IPS DF 4.7 (cell line): Measurements from ENCODE around the gene FUZ.
"Not testable (repeated sequence)": the region's sequence is repeated elsewhere in the genome, so short reads cannot be mapped to it uniquely, and the experiment has no call there.

ENCODE experiments used
- DNase-seq: peaks from one replicate; pipeline ENCODE4 v3.0.0-alpha.2; 2013; ENCODE audit warnings: low spot score; ENCODE audit errors: extremely low read depth

The FUZ gene

GRCh38 chr19:49833599-49833998 lies 20.5 kb upstream of the FUZ start:
- no peak for DNase-seq

GRCh38 chr19:49832556-49832955 lies 19.5 kb upstream of the FUZ start:
- no peak for DNase-seq

GRCh38 chr19:49831592-49831991 lies 18.5 kb upstream of the FUZ start:
- DNase-seq: no peak

DNA sequence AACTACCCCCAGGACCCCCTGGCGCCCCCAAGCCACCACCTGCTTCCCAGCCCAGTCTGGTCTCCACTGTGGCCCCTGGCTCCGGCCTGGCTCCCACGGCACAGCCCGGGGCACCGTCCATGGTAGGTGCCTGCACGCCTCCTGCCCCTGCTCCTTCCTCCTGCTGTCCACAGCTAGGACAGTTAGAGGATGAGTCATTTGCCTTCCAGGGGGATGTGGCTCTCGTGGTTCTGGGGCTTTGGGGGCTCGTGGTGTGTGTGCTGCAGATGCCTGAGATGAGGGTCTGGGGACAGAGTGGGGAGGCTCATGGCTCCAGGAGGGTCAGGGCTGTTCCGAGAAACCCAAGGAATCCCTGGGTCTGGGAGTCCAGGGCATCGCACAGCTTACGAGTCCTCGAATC lies 17.7 kb upstream of the FUZ start:
- no peak for DNase-seq

DNA sequence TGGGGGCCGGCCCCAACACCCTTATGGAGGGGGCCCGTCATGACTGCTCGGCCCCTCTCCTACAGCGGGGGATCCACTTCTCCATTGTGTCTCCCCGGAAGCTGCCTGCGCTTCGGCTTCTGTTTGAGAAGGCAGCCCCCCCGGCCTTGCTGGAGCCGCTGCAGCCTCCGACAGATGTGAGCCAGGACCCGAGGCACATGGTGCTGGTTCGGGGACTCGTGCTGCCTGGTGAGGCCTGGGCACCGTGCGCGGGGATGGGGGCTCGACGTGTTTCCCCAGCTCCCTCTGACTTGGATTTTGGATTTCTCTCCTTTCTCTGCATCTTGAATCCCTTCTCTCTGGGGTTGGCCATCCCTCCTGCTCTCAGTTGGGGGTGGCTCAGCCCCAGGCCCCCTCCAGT lies 16.6 kb upstream of the FUZ start:
- DNase-seq: no peak

- DNase-seq: no peak
These were observed 16.1 kb upstream of the FUZ start for GRCh38 chr19:49829200-49829599.

DNA sequence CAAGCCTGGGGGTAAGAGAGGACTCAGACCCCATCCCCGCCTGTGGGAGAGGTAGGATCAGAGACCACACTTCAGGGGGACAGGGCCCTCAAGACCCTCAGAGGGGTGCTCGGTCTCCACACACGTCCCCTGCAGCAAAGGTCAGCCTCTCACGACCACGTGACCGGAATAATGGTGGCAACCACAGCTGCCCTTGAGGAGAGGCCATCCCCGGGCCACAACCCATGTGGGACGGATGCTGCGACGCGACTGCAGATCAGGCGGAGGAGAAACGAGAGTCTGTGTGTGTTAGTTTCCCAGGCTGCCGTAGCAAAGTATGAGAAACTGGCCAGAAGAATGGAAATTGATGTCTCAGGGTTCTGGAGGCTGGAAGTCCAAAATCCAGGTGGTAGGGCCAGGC lies 13.9 kb upstream of the FUZ start:
- DNase-seq: no peak

GRCh38 chr19:49824662-49825061 lies 11.6 kb upstream of the FUZ start:
- no peak for DNase-seq

DNA sequence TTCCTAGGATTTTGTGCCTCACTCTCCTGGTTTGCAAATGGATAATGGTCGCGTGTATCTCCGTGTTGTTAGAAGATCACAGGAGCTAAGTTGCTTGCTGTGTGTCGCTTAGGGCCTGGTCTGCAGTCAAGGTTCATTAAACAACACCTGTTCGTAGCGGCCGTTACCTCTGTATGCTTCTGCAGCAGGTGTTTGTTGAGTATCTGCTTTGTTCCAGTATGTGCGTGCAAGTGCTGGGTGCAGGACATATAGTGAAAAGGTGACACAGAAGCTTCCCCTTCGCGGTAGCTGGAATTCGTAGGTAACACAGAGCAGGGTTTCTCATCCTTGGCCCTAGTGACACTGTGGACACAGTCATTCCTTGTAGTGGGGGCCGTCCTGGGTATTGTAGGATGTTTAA lies 10.4 kb upstream of the FUZ start:
- no peak for DNase-seq

DNA sequence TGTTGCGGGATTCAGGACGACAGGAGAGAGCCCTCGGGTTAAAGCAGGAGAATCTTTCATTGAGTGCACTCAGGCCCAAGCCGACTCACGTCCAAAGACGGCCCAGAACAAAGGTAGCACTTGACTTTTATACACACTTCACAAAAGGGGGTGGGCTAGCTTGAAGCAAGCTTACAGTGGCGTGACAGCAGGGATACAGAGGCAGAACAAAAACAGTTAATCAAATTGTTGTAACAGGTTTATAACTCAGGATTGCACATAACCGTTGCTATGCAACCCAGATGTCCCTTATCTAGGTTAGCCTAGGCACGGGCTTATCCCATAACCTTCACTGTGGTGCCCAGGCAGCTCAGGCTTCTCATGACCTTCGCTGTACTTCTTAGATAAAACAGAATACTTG lies 7.0 kb upstream of the FUZ start:
- DNase-seq: no peak

DNA sequence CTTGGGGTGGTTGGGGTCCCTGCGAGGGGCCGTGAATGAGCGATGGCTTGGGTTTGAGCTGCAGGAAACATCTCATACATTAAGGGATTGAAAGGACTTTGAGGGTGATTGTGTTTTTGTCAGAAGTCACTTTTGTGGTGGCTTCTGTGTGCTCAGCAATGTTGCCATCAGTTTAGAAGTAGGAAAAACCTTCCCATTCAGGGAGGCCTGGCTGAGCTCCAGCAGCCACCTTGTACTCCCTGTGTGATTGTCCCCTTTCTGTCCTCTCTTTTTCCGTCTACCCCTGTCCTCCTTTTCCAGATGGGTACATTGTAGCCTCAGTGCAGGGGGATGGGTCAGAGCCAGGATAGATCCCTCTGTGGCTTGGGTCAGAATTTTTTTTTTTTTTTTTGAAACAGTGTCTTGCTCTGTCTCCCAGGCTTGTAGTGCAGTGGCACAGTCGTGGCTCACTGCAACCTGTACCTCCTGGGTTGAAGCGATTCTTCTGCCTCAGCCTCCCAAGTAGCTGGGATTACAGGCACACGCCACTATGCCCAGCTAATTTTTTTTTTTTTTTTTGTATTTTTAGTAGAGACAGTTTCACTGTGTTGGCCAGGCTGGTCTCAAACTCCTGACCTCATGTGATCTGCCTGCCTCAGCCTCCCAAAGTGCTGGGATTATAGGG lies 6.5 kb upstream of the FUZ start:
- not testable (repeated sequence) for DNase-seq

DNA sequence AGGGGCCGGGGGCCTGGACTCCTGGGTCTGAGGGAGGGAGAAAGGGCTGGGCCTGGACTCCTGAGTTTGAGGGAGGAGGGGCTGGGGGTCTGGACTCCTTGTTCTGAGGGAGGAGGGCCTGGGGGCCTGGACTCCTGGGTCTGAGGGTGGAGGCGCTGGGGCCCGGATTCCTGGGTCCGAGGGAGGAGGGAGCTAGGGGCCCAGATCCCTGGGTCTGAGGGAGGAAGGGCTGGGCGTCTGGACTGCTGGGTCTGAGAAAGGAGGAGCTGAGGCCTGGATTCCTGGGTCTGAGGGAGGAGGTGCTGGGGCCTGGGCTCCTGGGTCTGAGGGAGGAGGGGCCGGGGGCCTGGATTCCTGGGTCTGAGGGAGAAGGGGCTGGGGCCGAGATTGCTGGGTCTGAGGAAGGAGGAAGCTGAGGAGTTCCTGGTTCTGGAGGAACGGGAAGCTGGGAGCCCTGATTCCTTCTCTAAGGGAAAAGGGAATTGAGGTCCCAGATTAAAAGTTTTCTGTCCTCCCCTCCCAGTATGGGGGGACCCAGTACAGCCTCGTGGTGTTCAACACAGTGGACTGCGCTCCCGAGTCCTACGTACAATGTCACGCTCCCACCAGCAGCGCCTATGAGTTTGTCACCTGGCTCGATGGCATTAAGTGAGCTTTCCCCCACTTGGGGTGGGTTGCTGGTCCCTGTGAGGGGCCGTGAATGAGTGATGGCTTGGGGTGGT lies 5.7 kb upstream of the FUZ start:
- DNase-seq: no peak

DNA sequence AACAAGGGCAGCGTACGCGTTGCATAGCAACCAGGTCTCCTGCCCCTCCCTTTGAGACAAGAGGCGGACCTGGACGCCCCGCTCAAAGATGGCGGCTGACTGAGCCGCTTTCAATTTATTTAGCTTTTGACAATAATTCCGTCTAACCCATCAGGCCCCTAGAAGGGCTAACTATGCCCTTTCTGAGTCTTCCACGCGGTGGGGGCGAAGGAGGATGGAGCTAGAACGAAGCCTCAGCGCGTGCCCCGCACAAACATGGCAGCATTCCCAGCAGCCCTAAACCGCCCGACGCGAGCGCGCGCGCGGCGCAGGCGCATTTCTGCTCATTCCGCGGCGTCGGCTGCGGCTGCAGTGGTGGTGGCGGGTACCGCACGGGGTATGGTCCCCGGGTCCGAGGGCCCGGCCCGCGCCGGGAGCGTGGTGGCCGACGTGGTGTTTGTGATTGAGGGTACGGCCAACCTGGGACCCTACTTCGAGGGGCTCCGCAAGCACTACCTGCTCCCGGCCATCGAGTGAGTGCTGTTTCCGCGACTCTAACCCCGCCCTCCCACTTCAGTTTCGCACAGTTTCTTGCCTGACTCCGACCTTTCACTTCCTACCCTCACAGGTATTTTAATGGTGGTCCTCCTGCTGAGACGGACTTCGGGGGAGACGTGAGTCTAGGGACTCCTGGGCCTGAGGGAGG lies 5.0 kb upstream of the FUZ start, which contains the start of gene MED25:
TSS of gene MED25 (plus strand) at position 326 of the 685 bp plus-strand sequence. CDS start at position 379, 53 bp downstream.
- DNase-seq: no peak

DNA sequence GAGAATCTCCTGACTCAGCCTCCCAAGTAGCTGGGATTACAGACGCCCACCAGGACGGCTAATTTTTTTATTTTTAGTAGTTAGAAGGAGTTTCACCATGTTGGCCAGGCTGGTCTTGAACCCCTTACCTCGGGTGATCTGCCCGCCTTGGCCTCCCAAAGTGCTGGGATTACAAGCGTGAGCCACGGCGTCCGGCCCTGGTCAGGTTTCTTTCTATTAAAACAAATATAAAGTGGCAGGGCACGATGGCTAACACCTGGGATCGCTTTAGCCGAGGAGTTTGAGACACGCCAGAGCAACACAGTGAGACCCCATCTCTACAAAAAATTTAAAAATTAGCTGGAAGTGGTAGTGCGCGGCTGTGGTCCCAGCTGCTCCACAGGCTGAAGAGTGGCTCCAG lies 3.5 kb upstream of the FUZ start:
- no peak for DNase-seq

DNA sequence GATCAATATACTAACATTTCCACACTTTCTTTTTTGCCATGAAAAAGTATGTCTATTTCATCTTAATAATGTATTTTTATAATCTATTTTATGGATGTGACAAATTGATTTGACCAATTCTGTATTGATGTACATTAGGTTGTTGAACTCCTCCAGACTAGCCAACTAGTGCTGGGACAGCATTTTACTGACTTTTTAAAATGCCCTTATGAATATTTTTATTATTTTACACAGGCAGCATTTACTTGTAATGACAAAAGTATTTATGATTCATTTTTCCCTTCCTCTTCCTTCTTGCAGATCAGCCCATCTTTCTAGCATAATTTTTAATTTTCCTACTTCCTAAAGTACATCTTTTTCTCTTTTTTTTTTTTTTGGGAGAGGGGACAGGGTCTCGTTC lies 918 bp upstream of the FUZ start:
- DNase-seq: no peak

DNA sequence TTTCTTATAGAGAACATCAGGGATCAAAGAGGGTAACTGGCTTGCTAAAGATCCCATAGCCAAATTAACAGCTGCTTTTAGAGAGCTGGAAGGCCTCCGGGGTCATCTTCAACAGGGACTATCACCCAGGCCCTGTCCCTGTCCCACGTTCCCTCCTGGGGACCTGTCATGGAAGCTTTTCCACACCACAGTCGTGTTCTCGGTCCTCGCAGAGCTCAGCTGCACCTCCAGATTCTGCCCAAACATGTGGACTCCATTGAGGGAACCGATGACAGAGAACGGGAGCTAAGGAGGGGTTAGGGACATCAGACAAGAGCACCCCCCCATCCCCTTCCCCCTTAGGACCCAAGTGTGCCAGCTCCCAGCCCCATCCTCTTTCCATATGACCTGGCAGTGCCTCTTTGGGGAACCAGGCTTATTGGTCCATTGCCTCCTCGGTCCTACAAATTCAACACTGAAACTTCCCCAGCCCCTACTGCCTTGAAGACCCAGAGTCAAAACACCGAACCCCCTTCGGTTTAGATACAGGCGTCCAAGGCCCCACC lies 568 bp downstream of the FUZ start:
- no peak for DNase-seq

GRCh38 chr19:49811328-49811727 lies 1.8 kb downstream of the FUZ start:
- no peak for DNase-seq

DNA sequence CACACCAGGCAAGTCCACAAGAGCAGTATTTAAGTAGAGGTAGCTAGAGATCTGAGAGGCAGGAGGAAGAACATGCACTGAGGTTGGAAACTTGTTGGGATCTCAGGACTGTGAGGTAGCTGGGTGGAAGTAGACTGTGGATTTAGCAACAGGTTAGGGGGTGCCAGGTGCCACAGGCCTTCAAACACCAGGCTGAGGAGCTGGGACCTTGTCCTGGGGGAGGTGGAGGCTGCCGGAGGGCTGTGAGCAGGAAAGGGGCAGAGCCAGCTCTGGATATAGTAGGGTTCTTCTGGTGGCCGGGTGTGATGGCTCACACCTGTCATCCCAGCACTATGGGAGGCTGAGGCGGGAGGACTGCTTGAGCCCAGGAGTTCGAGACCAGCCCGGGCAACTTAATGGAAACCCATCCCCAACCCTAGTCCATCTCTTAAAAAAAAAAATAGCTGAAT lies 3.1 kb downstream of the FUZ start:
- DNase-seq: no peak

DNA sequence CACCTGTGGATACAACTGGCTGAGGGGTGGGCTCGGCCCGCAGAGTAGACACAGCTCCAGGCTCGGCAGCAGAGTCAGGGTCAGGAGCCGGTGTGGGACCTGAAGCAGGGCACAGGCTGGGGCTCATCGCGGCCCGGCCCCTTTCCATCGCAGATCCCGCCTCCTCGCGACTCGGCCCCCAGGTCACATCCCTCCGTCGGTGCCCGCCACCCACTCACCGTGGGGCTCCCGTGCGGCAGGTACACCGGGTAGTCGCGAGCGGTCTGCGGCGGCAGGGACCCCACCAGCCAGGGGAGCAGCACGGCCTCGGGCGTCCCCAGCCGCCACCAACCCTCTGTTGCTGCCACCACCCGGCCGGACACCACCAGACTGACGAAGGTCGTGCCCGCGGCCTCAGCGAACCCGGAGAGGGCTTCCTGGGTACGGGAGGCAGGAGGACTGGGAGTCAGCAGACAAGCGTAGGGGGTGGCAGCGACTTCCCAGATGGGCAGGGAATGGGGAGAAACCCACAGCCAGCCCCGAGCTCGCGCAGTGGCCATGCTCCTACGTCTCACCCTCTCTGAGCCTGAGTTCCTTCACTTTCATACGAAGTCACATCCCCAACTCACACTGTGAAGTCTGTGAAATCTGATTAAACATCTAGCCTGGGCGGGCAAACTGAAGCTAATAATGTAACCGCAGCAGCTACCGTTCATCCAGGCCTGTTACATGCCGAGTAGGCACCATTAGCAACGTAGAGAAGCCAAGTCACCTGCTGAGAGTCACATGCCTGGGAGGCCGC lies 3.7 kb downstream of the FUZ start:
- DNase-seq: no peak

DNA sequence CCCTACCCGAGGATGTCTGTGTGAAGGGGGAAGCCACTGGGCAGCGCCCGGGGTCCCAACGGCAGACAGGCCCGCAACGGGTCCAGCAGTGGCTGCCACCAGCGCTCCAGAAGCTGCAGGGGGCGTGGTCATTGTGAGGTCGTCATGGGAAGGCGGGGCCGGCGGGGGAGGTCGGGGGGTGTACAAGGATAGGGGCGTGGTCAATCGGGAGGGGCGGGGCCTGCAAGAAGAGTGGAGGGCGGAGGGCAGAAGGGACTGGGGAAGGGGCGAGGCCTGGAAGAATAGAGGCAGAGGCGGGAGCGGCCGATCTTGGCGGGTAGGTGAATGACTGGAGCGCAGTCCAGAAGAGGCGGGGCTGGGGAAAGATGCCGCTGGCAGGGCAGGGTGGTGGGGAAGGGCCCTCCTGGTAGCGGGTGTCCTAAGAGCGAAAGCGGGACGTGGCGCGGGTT lies 4.4 kb downstream of the FUZ start:
- no peak for DNase-seq

DNA sequence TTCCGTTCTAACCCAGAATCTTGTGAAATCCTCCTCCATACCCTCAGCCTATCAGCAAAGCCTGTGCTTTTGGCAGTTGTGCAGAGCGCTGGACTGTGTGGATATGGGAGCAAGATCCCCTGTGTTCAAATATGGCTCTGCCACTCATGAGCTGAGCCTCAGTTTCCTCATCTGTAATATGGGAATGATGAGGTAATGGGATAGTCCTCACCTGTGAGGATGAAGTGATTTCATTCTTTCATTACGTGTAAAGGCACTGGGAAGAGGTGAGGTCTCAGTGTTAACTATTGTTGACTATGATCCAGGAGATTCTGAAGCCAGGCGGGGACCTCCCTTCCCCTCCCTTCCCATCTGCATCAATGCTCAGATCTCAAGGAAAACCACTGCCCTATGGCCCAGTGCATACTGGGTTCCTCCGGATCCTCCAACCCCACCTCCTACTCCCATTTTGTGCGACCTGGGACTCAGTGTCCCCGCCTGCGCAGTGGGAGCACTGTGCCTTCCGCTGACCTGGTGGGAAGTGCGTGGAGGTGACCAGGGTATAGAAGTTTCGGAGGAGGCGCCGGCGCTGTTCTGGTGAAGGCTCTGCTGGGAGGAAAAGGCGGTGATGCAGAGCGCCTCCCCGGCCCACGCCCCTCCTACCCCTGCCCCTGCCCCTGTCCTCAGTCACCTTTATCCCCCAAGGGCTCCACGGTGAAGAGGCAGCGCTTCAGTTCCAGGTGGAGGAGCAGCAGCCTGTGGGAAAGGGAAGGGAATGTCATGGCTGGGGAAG lies 5.0 kb downstream of the FUZ start:
- no peak for DNase-seq
